GM21737 (cell line): ENCODE data around the gene RHBDD3.
A peak's percentile ranks its signal among the peaks of the same experiment; 100 is the strongest.

Source experiments
- ATAC-seq: cut with Tn5 transposase; IDR thresholded peaks from one replicate; pipeline ENCODE4 v1.9.1; 2021; ENCODE audit warnings: mild to moderate bottlenecking, moderate library complexity; ENCODE audit not compliant: unreplicated experiment

RHBDD3 gene

GRCh38 chr22:29270475-29271271, 2.9 kb upstream of the RHBDD3 start:
- ATAC-seq: no peak

GRCh38 chr22:29269731-29270474, 2.1 kb upstream of the RHBDD3 start:
- ATAC-seq: no peak

DNA sequence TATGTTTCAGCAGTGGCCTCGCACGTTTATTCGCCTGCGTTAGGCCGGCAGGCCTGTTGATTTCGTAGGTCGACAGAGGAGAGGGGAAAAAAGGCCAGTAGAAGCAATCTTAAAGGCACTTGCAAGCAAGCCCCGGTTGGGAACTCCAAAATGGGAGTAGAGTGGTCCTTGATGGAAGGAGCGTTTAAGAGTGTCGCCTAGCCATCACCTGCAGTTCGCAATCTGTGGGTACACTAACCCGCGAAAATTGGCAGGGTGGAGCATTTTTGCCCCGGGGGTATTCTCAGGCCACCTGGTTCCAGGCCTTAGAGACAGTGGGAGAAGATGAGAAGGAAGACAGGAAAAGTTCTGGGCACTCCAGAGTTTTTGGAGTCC, 1.4 kb upstream of the RHBDD3 start:
- no peak for ATAC-seq

DNA sequence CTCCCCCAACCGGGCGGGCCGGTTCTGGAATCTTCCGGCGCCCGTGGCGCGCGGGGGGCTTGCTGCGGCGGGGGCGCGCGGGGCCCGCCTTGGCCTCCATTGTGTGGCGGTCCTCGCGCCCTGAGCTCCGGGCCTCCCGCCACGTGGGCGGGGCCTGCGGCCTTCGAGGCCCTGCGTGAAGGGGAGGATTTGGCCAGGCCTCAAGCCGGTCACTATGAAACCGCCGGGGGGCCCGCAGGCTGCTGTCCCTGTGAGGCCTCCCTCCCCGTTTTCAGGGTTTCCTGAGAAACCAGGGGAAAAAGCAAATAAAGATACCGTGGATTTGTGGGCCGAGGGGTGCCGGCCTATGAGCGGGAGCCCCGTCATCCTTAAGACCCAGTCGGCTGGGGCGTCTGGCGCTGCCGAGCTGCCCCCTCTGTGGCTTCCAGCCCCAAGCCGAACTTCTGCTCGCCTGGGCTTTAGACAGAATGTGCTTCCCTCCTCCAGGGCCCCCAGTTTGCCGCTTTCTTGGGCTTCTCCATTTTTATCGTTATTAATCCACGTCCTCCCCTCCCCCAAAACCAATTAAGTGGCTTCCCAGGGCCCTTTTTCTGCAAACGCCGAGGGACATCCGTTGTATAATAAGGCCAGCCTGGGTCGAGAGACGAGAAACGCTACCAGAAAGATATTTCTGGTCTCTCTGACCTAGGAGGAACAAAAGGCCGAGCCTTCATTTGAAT, 889 bp upstream of the RHBDD3 start:
- ATAC-seq: peak; percentile 9

DNA sequence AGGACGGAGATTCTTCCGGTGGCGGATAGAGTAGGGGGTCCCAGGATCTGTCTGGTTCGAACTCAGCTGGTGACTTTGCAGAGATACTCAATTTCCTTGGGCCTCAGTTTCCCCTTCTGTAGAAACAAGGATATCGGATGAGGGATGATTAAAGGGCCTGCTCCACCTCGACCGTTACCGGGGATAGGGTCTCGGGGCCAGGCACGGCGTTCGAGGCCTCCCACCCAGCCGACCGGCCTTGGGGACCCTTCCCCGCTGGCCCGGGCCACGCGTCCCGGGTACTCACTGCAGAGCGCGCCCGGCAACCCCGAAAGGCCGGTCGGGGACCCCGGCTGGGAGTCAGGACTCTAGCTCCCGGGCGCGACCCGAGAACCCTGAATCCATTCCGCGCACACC, 321 bp downstream of the RHBDD3 start:
- no peak for ATAC-seq

- ATAC-seq: no peak
Observed at GRCh38 chr22:29266564-29267461, 968 bp downstream of the RHBDD3 start.

- no peak for ATAC-seq
Observed at GRCh38 chr22:29265929-29266328, 1.9 kb downstream of the RHBDD3 start.

DNA sequence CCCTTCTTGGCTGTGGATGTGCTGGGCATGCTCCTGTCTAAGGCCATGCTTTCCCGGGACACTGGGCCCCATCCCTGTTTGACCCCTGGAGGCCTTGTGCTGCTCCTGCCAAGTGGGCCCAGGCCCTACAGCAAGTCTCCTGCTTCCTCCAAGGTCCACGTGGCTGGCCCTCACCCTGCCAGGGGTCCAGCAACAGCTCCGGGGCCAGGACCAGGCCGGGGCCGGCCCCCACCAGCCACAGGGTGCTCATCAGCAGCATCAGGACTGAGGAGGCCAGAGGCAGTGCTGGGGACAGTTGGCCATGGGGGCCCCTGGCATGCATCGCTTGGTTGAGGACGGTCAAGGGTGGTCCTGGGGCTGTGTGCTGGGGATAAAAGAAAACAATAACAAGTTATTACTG, 2.5 kb downstream of the RHBDD3 start:
- ATAC-seq: no peak

- no peak for ATAC-seq
Observed at GRCh38 chr22:29263791-29264276, 3.9 kb downstream of the RHBDD3 start.

DNA sequence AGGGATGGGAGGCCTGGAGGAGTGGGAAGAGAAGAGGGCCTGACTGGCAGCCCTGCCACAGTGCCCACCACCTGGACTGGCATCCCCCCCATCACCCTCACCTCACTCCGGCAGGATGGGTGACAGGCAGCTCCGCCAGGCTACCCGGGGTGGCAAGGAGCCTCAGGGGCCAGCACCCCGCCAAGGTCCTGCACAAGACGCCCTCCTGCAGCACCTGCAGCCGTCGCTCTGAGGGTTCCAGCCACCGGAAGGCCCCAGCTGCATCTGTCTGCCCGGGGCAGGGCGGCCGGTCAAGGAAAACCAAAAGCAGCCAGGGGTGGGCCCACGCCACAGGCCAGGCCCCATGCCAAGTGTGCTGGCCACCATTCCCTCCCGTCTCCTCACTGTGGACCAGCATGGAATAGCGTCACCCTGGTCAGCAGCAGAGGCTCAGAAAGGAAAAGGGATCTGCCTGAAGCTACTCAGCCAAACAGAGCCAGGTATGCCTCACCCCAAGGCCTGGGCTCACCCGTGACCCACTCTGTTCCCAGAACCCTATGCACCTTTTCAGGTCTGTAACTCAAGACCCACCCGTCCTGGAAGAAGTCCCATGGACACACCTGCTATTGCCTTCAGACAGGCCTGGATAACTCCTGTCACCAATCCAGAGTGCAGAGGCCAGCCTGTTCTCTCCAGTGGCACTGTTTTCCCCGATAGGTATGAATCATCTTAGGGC, 7.0 kb downstream of the RHBDD3 start:
- no peak for ATAC-seq

GRCh38 chr22:29260031-29260560, 7.7 kb downstream of the RHBDD3 start:
- no peak for ATAC-seq

DNA sequence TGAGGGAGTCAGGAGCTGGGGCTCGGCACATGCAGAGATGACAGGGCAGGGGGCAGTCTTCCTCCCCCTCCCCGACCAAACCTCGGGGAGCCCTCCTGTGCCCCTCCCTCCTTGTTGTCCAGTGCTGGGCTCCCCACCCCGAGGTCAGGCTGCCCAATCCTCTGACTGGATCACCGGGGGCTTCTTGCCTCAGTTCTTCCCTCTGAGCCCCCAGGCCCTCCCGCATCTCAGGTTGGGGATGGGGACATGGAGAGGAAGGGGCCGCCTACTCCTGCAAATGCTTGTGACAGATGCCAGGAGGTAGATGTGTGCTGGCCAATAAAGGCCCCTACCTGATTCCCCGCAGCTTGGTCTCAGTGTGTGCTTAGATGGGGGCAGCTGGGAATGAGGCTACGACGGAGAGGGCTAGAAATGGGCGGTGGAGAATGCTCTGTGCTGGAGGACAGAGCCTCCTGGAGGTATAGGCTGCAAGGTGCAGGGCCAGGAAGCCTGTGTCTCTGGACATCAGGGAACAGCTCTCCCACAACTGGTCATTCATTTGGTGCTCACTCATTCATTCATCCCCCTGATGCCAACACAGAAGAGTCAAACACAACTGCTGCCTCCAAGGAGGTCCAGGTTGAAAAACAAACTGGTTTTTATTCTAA, 8.4 kb downstream of the RHBDD3 start:
- no peak for ATAC-seq

- no peak for ATAC-seq
Observed at GRCh38 chr22:29258407-29259252, 9.2 kb downstream of the RHBDD3 start.

- ATAC-seq: no peak
Observed at GRCh38 chr22:29257751-29258181, 10.0 kb downstream of the RHBDD3 start.

GRCh38 chr22:29256606-29257325, 11.0 kb downstream of the RHBDD3 start:
- no peak for ATAC-seq

- no peak for ATAC-seq
Observed at GRCh38 chr22:29255064-29255621, 12.6 kb downstream of the RHBDD3 start.

- no peak for ATAC-seq
Observed at GRCh38 chr22:29254286-29254660, 13.5 kb downstream of the RHBDD3 start.
